Measurements from ENCODE around the gene GPATCH8. TPM values are rescaled to one million over a fixed set of nuclear protein-coding genes. Genes with fewer than 3 reads are reported as not detected.
"Not testable (repeated sequence)": the region's sequence is repeated elsewhere in the genome, so short reads cannot be mapped to it uniquely, and the experiment has no call there.

Gene GPATCH8
- total RNA-seq, 4 donors from 2014 or later = 15.3 to 35.5 (median 24.9) TPM

- Histone ChIP-seq H3K27me3 (peaks cover 0 to 10% (median 0%) of the 10 kb centered on the region in 4 donors), H3K9me3 (no peaks in the 10 kb centered on the region), H3K4me1 (peaks cover 4 to 33% (median 9%) of the 10 kb centered on the region in 3 donors), H3K4me3 (no peak overlapping the region), H3K36me3 (no peaks in the 10 kb centered on the region), H3K27ac (no peak overlapping the region)
- 19 to 27% methylated on average over 3 to 5 of the region's 5 CpGs for WGBS, 2 donors
- intact Hi-C loops (cut with DNase I) = no loop called here
- DNase-seq = no peak
- TF ChIP-seq POLR2A (IDR thresholded peaks at IDR 0.05) = no peak
- peak in 2 of 6 experiments; percentile 23 to 49 for TF ChIP-seq CTCF (IDR thresholded peaks at IDR 0.05)
Observed at GRCh38 chr17:44376124-44376523, 127.1 kb downstream of the GPATCH8 start.

DNA sequence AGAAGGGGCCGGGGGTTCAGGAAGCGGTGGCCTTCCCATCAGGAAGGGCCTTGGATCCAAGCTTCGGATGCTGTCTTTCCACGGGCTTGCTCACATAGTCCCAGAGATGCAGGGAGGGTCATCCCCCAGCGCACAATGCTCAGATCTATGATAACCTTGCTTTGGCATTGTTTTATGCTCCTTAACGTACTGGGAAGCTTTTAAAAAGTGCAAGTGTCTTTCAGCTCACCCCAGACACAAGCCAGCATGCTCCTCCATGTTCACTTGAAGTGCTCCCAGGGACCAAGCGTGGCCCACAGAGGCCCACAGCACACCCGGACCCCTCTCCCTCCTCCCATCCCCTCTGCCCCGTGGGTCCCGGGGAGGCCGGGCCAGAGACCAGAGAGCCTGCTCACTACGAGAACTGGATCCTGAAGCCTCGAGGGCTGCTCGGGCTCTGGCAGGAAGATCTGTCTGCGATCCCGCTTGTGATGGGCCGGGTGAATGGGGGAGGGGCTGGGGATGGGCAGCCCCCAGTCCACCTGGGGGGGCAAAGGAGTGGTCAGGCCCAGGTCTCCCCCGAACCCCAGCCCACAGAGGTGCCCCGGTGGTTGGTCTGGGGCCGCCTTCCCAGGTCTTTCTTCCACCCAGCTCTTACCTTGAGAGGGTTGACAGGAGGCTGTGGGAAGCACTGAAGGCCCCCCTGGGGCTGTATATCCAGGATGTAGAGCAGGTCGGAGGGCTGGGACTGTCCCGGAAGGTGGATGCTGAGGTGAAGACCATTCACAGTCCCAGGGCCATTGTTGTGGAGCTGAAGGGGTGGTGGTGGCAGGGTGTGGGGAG is 127.8 kb downstream of the GPATCH8 start:
- H3K4me1 ChIP-seq = peaks cover 4 to 33% (median 9%) of the 10 kb centered on the region in 3 donors
- no peaks in the 10 kb centered on the region for H3K9me3 ChIP-seq
- intact Hi-C loops (cut with DNase I) = no loop called here
- peaks cover 0 to 18% (median 0%) of the 10 kb centered on the region in 4 donors for H3K27me3 ChIP-seq
- WGBS, 2 donors = 30 to 50% methylated on average over 2 to 15 of the region's 22 CpGs
- no peak for DNase-seq
- no peaks in the 10 kb centered on the region for H3K36me3 ChIP-seq
- H3K27ac ChIP-seq = no peak overlapping the region
- peak overlapping the region in 1 of 4 donors; percentile 26 for H3K4me3 ChIP-seq
- TF ChIP-seq POLR2A (IDR thresholded peaks at IDR 0.05) (no peak), CTCF (IDR thresholded peaks at IDR 0.05) (no peak)

- 46 to 67% methylated on average over 4 to 11 of the region's 31 CpGs for WGBS, 2 donors
- peaks cover 0 to 25% (median 0%) of the 10 kb centered on the region in 4 donors for H3K27me3 ChIP-seq
- no peaks in the 10 kb centered on the region for H3K36me3 ChIP-seq
- H3K9me3 ChIP-seq = no peaks in the 10 kb centered on the region
- peak overlapping the region in 1 of 4 donors; percentile 2 for H3K27ac ChIP-seq
- H3K4me3 ChIP-seq = peak overlapping the region in 1 of 4 donors; percentile 26
- no peak for DNase-seq
- intact Hi-C loops (cut with DNase I) = no loop called here
- peaks cover 4 to 33% (median 9%) of the 10 kb centered on the region in 3 donors for H3K4me1 ChIP-seq
- TF ChIP-seq CTCF (IDR thresholded peaks at IDR 0.05) (no peak), POLR2A (IDR thresholded peaks at IDR 0.05) (no peak)
Observed at GRCh38 chr17:44374306-44375195, 128.7 kb downstream of the GPATCH8 start.

DNA sequence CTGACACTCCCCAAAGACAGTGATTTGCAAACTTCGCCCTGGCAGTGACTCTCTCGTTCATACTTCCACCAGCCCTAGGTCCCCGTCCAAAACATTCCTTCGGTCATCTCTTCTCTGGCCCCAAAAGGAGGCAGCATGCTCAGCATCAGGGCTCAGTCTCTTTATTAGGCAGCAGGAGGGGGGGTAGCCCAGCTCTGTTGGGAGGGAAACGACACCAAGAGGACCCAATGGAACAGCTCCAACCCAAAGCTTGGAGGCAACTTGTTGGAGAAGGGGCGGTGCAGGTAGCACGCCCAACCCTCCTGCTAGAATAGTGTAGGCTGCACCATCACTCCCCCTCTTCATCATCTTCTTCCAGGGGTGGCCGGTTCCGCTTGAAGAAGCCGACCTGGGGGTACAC is 131.2 kb downstream of the GPATCH8 start:
- intact Hi-C loops (cut with DNase I) = no loop called here
- 77 to 93% methylated on average over 4 of the region's 10 CpGs for WGBS, 2 donors
- H3K4me3 ChIP-seq = no peak overlapping the region
- H3K27me3 ChIP-seq = peaks cover 0 to 38% (median 0%) of the 10 kb centered on the region in 4 donors
- no peaks in the 10 kb centered on the region for H3K9me3 ChIP-seq
- H3K27ac ChIP-seq = no peak overlapping the region
- peaks cover 4 to 49% (median 9%) of the 10 kb centered on the region in 3 donors for H3K4me1 ChIP-seq
- TF ChIP-seq POLR2A (IDR thresholded peaks at IDR 0.05) = no peak
- TF ChIP-seq CTCF (IDR thresholded peaks at IDR 0.05) = no peak
- H3K36me3 ChIP-seq = no peaks in the 10 kb centered on the region
- no peak for DNase-seq

DNA sequence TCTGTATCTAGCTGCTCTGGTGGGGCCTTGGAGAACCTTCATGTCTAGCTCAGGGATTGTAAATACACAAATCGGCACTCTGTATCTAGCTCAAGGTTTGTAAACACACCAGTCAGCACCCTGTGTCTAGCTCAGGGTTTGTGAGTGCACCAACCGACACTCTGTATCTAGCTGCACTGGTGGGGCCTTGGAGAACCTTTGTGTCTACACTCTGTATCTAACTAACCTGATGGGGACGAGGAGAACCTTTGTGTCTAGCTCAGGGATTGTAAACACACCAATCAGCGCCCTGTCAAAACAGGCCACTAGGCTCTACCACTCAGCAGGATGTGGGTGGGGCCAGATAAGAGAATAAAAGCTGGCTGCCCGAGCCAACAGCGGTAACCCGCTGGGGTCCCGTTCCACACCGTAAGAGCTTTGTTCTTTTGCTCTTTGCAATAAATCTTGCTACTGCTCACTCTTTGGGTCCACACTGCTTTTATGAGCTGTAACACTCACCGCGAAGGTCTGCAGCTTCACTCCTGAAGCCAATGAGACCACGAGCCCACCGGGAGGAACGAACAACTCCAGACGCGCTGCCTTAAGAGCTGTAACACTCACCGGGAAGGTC is 133.7 kb downstream of the GPATCH8 start:
- H3K9me3 ChIP-seq; H3K4me3 ChIP-seq; DNase-seq; intact Hi-C loops (cut with DNase I); H3K27ac ChIP-seq; H3K36me3 ChIP-seq: not testable (repeated sequence)
- H3K4me1 ChIP-seq = peaks cover 0 to 34% (median 2%) of the 10 kb centered on the region in 3 donors
- 47 to 56% methylated on average over 6 to 8 of the region's 17 CpGs for WGBS, 2 donors
- H3K27me3 ChIP-seq = peaks cover 0 to 44% (median 0%) of the 10 kb centered on the region in 4 donors

DNA sequence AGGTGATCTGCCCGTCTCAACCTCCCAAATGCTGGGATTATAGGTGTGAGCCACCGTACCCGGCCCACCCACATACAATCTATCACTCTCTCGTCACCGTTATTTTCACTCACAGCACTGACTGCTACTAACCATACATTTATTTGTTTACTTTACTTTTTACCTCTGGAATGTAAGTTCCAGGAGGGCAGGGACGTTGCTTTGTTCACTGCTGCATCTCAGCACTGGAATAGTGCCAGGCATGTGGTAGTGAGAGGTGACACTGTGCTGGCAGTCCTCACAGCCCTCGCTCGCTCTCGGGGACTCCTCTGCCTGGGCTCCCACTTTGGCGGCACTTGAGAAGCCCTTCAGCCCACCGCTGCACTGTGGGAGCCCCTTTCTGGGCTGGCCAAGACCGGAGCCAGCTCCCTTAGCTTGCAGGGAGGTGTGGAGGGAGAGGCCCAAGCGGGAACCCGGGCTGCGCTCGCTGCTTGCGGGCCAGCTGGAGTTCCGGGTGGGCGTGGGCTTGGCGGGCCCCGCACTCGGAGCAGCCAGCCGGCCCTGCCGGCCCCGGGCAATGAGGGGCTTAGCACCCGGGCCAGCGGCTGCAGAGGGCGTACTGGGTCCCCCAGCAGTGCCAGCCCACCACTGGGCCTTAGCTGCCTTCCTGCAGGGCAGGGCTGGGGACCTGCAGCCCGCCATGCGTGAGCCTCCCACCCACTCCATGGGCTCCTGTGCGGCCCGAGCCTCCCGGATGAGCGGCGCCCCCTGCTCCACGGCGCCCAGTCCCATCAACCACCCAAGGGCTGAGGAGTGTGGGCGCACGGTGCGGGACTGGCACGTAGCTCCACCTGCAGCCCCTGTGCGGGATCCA is 134.6 kb downstream of the GPATCH8 start:
- DNase-seq; H3K9me3 ChIP-seq; H3K27ac ChIP-seq; H3K36me3 ChIP-seq; H3K4me3 ChIP-seq; intact Hi-C loops (cut with DNase I): not testable (repeated sequence)
- Histone ChIP-seq H3K27me3 (peaks cover 0 to 45% (median 0%) of the 10 kb centered on the region in 4 donors), H3K4me1 (peaks cover 0 to 30% (median 5%) of the 10 kb centered on the region in 3 donors)
- 69 to 75% methylated on average over 6 to 11 of the region's 42 CpGs for WGBS, 2 donors

All from esophagus squamous epithelium (tissue), 5 donors.